Calu3 (cell line): ENCODE results near the gene AK5. TPM values are rescaled to one million over a fixed set of nuclear protein-coding genes. Genes with fewer than 3 reads are reported as not detected.
"Not testable (repeated sequence)": the region's sequence is repeated elsewhere in the genome, so short reads cannot be mapped to it uniquely, and the experiment has no call there.

Experiments used
- BruUV-seq: library from RNA; stranded (reverse); fragments of 400-500 nt; replicated peaks from 2 replicates; lab custom pipeline; 2021; lab: Mats Ljungman, UMichigan
- CTCF ChIA-PET: fragments of 300-600 bp; sonication (Branson Sonifier 250); formaldehyde crosslinking; loops from one replicate; lab custom pipeline; 2022; ENCODE audit warnings: antibody characterized with exemption; lab: Charles Lee
- DNase-seq: peaks from one replicate; pipeline ENCODE4 v3.0.0; 2022
- H3K27ac Mint-ChIP-seq: one replicate; pipeline ENCODE4 v1.8.0; 2022; ENCODE audit warnings: mixed read lengths; ENCODE audit not compliant: unreplicated experiment
- H3K27me3 Mint-ChIP-seq: one replicate; pipeline ENCODE4 v1.8.0; 2022; ENCODE audit warnings: mixed read lengths; ENCODE audit not compliant: unreplicated experiment
- H3K36me3 Mint-ChIP-seq: one replicate; pipeline ENCODE4 v1.8.0; 2022; ENCODE audit warnings: mild to moderate bottlenecking, moderate library complexity, mixed read lengths; ENCODE audit not compliant: insufficient read depth, unreplicated experiment
- H3K4me1 Mint-ChIP-seq: one replicate; pipeline ENCODE4 v1.8.0; 2022; ENCODE audit warnings: mild to moderate bottlenecking, low read depth, mixed read lengths; ENCODE audit not compliant: unreplicated experiment
- H3K4me3 Mint-ChIP-seq: one replicate; pipeline ENCODE4 v1.8.0; 2022; ENCODE audit warnings: mild to moderate bottlenecking, low read depth, moderate library complexity, mixed read lengths; ENCODE audit not compliant: unreplicated experiment
- H3K9me3 Mint-ChIP-seq: one replicate; pipeline ENCODE4 v1.8.0; 2022; ENCODE audit warnings: low read depth, mixed read lengths; ENCODE audit not compliant: unreplicated experiment
- intact Hi-C: fragments of 100-400 bp; cut with micrococcal nuclease; formaldehyde crosslinking; loops from one replicate; pipeline ENCODE4 v1.10.0; 2022; ENCODE audit not compliant: unreplicated experiment
- total RNA-seq: library from RNA; stranded (reverse); gene quantifications from 2 replicates; pipeline ENCODE4 v1.2.3, GENCODE V29; 2022
- TF ChIP-seq, protein P1 (sequence below): fragments of 200-600 bp; IDR thresholded peaks from one replicate; pipeline ENCODE4 v1.8.0; 2022; ENCODE audit warnings: antibody characterized with exemption; ENCODE audit not compliant: unreplicated experiment

Gene AK5
- total RNA-seq, 1 experiment from 2014 or later, result not detected

DNA sequence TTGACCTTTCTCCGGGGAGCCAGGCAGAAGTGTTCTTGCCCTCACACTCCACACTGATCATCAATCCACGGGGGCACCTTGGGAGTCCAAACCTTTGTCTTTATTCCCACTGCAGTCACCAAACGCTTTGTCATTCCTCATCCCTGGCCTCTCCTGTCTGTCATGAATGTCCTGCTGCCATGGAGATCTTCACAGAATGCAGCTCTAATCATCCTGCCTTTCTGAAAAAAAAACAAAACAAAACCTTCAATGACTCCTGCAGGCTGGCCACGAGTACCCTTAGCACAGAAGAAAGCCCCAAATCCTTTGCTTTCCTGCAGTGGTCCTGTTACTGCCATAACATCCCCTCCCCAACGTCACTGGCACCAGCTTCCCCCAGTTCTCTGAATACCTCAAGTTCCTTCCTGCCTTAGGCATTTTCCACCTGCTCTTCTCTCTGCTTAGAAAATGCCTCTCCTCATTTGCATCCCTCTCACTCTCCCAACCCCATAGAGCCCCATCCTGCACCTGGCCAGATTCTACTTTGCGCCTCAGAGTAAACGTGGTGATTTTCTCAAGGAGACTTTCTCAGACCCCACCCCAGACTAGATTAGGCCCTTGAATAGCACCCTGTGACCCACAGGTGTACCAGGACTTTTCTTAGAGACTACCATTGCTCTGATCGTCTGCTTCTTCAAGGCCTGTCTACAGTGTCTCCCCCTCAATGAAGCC is 131.2 kb downstream of the AK5 start:
- CTCF ChIA-PET, result no interaction called here
- BruUV-seq, result no TSS peak
- Mint-ChIP-seq H3K27me3 (no peaks in the 10 kb centered on the region), H3K27ac (peak overlapping the region; percentile 8), H3K4me1 (peaks cover 38% of the 10 kb centered on the region), H3K4me3 (peak overlapping the region; percentile 20), H3K36me3 (peaks cover 4% of the 10 kb centered on the region), H3K9me3 (no peaks in the 10 kb centered on the region)
- intact Hi-C loops, result loop anchor here (10.0 kb wide), 1 partner anchor 198 kb away; the partner anchor contains the start of gene PIGK
- DNase-seq, result no peak
- TF ChIP-seq, protein P1, sequence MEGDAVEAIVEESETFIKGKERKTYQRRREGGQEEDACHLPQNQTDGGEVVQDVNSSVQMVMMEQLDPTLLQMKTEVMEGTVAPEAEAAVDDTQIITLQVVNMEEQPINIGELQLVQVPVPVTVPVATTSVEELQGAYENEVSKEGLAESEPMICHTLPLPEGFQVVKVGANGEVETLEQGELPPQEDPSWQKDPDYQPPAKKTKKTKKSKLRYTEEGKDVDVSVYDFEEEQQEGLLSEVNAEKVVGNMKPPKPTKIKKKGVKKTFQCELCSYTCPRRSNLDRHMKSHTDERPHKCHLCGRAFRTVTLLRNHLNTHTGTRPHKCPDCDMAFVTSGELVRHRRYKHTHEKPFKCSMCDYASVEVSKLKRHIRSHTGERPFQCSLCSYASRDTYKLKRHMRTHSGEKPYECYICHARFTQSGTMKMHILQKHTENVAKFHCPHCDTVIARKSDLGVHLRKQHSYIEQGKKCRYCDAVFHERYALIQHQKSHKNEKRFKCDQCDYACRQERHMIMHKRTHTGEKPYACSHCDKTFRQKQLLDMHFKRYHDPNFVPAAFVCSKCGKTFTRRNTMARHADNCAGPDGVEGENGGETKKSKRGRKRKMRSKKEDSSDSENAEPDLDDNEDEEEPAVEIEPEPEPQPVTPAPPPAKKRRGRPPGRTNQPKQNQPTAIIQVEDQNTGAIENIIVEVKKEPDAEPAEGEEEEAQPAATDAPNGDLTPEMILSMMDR, result no peak

DNA sequence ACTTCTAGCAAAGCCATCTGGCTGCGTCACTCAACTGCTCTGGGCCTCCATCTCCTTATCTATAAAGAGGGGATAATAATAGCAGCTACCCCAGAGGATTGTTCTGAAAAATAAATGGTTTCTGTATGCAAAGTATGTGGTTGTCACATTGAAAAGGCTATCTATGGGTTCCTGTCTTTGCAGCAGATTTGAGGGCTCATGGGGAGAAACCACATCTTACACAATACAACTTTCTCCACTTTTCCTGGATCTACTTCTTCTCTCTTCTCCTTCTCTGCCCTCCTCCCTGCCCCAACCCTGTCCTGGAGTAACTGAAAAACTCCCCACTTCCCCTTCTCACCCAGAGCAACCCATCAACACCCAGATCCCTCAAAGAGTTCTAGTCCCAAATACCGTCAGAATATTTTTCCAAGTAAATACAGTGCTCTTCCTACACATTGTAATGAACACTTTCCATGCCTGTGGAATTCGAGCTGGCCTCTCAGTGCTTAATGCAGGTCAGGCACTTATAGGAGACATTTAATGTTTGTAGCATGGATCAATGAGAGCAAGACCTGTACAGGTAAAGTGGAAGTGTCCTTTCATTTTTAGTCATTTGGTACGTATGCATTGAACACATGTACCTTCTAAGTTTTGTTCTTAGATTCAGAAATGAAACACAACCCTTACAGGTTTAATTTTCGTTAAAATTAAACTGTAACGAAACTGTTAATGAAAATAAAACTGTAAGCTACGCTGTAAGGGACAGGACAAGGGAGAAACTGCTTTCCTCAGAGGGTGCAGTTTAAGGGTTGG is 131.9 kb downstream of the AK5 start:
- Mint-ChIP-seq H3K4me1 (peaks cover 38% of the 10 kb centered on the region), H3K27me3 (no peaks in the 10 kb centered on the region), H3K36me3 (peaks cover 4% of the 10 kb centered on the region), H3K9me3 (no peaks in the 10 kb centered on the region), H3K27ac (no peak overlapping the region), H3K4me3 (no peak overlapping the region)
- intact Hi-C loops, result loop anchor here (10.0 kb wide), 1 partner anchor 199 kb away; the partner anchor contains the start of gene PIGK
- CTCF ChIA-PET, result no interaction called here
- no TSS peak for BruUV-seq
- no peak for DNase-seq
- TF ChIP-seq, protein P1, result no peak

DNA sequence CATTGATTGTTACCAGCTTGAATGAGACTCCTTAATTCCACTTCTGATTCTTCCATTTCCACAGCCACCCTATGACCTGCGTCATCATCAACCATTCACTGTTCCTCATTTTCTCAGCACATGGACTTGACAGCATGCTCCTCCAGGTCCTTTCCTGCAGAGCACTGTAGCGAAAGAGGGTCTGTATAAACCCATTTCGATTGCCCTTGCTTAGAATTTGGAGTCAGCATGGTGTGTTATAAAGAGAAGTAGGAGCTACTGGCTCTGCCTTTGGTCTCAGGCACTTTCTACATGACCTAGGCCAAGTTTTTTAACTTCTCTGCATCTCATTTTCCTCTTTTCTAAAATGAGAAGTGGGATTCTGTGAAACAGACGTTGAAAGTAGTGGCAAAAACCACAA is 133.8 kb downstream of the AK5 start:
- intact Hi-C loops, result loop anchor here (10.0 kb wide), 1 partner anchor 201 kb away; the partner anchor contains the start of gene PIGK
- H3K4me1 Mint-ChIP-seq, result peaks cover 38% of the 10 kb centered on the region
- H3K4me3 Mint-ChIP-seq, result no peak overlapping the region
- no peaks in the 10 kb centered on the region for H3K27me3 Mint-ChIP-seq
- no peaks in the 10 kb centered on the region for H3K9me3 Mint-ChIP-seq
- TF ChIP-seq, protein P1, result no peak
- CTCF ChIA-PET, result no interaction called here
- H3K36me3 Mint-ChIP-seq, result peaks cover 4% of the 10 kb centered on the region
- DNase-seq, result no peak
- no peak overlapping the region for H3K27ac Mint-ChIP-seq
- BruUV-seq, result no TSS peak

DNA sequence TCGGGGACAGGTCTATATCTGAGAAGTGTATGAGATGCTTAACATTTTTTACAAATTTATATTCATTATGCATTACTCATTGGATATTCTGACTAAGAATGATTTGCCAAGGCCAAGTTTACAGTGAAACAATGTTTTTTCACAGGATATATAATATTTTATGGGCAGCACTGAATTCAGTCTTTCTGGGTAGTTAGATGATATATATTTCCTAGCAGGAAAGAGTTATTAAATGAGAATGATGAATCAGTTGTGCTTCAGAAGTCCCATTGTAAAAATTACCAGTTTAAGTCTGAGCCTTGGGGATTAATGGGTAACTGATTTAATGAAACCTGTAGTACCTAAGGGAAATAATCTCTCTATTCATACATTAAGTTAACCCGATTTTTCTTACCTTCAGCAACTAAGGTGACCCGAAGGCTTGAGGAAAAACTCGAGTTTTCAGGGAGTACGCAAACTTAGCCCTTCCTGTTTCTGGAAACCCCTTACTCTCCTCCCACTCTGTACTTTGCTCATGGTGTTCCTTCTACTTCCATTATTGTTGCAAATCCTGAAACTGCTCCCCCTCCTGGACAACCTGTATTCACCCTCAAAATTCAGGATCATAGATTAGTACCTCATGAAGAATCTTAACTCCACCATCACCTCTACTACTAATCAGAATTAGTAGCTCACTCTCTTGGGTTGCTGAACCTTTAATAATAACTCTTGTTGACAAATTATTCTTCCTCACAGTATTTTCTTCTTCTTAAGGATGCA is 135.1 kb downstream of the AK5 start:
- peak; percentile 58 for DNase-seq
- intact Hi-C loops, result loop anchor here (1.0 to 10.0 kb wide), 2 partner anchors 202 to 269 kb away; partner anchors contain the start of gene PIGK
- TF ChIP-seq, protein P1, result peak; percentile 36
- Mint-ChIP-seq H3K27me3 (no peaks in the 10 kb centered on the region), H3K9me3 (no peaks in the 10 kb centered on the region), H3K36me3 (peaks cover 4% of the 10 kb centered on the region), H3K4me1 (peaks cover 29% of the 10 kb centered on the region), H3K27ac (no peak overlapping the region), H3K4me3 (no peak overlapping the region)
- CTCF ChIA-PET, result no interaction called here
- BruUV-seq, result no TSS peak

DNA sequence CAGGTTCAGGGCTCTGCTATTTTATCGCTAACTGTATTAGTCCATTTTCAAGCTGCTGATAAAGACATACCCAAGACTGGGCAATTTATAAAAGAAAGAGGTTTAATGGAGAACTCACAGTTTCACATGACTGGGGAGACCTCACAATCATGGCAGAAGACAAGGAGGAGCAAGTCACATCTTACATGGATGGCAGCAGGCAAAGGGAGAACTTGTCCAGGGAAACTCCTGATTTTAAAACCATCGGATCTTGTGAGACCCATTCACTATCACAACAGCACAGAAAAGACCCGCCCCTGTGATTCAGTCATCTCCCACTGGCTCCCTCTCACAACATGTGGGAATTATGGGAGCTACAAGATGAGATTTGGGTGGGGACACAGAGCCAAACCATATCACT is 136.2 kb downstream of the AK5 start:
- H3K27me3 Mint-ChIP-seq, H3K27ac Mint-ChIP-seq, BruUV-seq, DNase-seq, H3K4me3 Mint-ChIP-seq, H3K36me3 Mint-ChIP-seq, H3K9me3 Mint-ChIP-seq, CTCF ChIA-PET: not testable (repeated sequence)
- peaks cover 17% of the 10 kb centered on the region for H3K4me1 Mint-ChIP-seq
- intact Hi-C loops, result loop anchor here (10.0 kb wide), 1 partner anchor 203 kb away; the partner anchor contains the start of gene PIGK
